Spleen (tissue), 7 donors: ENCODE measurements around the gene WASHC3.

Experiments
- POLR2A ChIP-seq, 3 donors: fragments of 450-650 bp; IDR thresholded peaks; one replicate each; pipeline ENCODE4 v1.5.1; 2017; ENCODE audit warnings: antibody characterized with exemption in 3 of 3, mild to moderate bottlenecking in 1 of 3
- POLR2AphosphoS5 ChIP-seq, 3 donors: sonication (generic); formaldehyde crosslinking; IDR thresholded peaks; one replicate each; pipeline ENCODE4 v1.5.1; 2017; ENCODE audit warnings: antibody characterized with exemption in 3 of 3
- TF ChIP-seq, protein P1 (sequence below), 11 experiments: fragments of 200-600 bp in 7 of 11; fragments of 450-650 bp in 4 of 11; sonication (generic) in 4 of 11; IDR thresholded peaks in 8 of 11; conservative IDR thresholded peaks in 3 of 11; 1 replicate in 7 of 11; 2 replicates in 4 of 11; pipeline versions ENCODE4 v1.4.0 to v1.8.0; 2016 to 2021; ENCODE audit warnings: antibody characterized with exemption in 11 of 11, inconsistent platforms in 4 of 11, mild to moderate bottlenecking in 1 of 11
- donor health status: DM: no; HTN: no; CAD: no; lungs with moderate emphysema.
- donor health status: DM: no; HTN: no; CAD: no.
- donor health status: DM: no; HTN: no; CAD: no.

DNA sequence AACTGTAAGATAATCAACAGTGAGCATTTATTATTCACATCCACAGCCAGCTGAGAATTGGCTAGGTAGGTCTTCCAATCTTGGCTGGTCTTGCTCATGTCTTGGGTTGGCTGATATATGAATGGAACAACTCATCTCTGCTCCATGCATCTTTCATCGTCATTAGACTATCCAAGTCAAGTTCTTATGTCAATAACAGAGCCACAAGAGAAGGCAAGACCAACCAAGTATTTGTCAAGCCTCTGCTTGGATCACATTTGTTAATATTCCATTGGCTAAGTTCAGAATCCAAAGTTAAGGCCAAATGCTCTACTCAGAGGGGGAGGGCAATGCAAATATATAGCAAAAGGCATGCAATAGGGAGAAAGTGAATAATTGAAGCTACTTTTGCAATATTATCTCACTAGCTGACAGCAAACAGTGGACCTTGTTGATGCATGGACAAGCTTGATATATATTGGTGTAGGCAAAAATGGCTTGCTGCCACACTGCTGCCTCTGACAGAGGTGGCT lies 53.1 kb downstream of the WASHC3 start:
- TF ChIP-seq, protein P1, sequence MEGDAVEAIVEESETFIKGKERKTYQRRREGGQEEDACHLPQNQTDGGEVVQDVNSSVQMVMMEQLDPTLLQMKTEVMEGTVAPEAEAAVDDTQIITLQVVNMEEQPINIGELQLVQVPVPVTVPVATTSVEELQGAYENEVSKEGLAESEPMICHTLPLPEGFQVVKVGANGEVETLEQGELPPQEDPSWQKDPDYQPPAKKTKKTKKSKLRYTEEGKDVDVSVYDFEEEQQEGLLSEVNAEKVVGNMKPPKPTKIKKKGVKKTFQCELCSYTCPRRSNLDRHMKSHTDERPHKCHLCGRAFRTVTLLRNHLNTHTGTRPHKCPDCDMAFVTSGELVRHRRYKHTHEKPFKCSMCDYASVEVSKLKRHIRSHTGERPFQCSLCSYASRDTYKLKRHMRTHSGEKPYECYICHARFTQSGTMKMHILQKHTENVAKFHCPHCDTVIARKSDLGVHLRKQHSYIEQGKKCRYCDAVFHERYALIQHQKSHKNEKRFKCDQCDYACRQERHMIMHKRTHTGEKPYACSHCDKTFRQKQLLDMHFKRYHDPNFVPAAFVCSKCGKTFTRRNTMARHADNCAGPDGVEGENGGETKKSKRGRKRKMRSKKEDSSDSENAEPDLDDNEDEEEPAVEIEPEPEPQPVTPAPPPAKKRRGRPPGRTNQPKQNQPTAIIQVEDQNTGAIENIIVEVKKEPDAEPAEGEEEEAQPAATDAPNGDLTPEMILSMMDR (IDR thresholded peaks at IDR 0.05 in 8 of 11, conservative IDR thresholded peaks at IDR 0.05 in 3 of 11), result no peak
- TF ChIP-seq POLR2A (IDR thresholded peaks at IDR 0.05) (no peak), POLR2AphosphoS5 (IDR thresholded peaks at IDR 0.05) (no peak)
